Subcutaneous adipose tissue (tissue), 4 donors: ENCODE results near the gene ELAVL2. TPM values are rescaled to one million over a fixed set of nuclear protein-coding genes. Genes with fewer than 3 reads are reported as not detected.

ENCODE experiments used
- total RNA-seq, 4 donors: library from RNA; depleted of rRNA; stranded (reverse); fragments of >200 nt; gene quantifications; one replicate each; pipeline ENCODE4 v1.1.0, GENCODE V29; 2016
- TF ChIP-seq, protein P1 (sequence below): fragments of 450-650 bp; IDR thresholded peaks from one replicate; pipeline ENCODE4 v1.5.1; 2016; ENCODE audit warnings: low read depth, mild to moderate bottlenecking, control low read depth, antibody characterized with exemption, moderate library complexity

Gene ELAVL2
- total RNA-seq, 4 donors from 2014 or later = 0.44 TPM; not detected in 3

DNA sequence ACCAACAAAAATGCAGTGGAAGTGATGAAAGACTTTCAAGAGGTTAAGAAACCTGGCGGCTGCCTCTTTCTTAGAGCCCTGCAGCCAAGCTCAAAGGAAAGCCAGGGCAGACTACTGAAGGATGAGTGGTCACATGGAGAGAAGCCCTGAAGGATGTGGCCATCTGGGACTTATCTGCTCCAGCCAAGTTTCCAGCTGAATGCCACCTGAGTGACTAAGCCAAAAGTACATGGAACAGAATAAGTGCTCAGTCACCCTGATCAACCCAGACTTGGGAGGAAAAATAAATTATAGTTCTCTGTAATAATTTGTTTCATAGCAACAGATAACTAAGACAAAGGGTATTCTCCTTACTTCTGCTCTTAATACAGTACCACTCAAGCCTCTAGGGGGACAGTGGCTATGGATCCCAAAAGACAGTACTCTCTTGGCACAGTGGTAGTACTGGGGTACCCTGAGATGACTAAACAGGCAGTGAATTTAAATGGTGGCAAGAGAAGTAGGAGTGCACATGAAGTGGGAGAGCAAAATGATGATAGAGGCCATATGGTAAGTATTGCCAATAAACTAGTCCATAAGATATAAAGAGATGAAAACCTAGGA, 182.3 kb downstream of the ELAVL2 start:
- TF ChIP-seq, protein P1, sequence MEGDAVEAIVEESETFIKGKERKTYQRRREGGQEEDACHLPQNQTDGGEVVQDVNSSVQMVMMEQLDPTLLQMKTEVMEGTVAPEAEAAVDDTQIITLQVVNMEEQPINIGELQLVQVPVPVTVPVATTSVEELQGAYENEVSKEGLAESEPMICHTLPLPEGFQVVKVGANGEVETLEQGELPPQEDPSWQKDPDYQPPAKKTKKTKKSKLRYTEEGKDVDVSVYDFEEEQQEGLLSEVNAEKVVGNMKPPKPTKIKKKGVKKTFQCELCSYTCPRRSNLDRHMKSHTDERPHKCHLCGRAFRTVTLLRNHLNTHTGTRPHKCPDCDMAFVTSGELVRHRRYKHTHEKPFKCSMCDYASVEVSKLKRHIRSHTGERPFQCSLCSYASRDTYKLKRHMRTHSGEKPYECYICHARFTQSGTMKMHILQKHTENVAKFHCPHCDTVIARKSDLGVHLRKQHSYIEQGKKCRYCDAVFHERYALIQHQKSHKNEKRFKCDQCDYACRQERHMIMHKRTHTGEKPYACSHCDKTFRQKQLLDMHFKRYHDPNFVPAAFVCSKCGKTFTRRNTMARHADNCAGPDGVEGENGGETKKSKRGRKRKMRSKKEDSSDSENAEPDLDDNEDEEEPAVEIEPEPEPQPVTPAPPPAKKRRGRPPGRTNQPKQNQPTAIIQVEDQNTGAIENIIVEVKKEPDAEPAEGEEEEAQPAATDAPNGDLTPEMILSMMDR = no peak
